Adipocyte (in vitro differentiated cells): Measurements from ENCODE around the gene HSPB6.
A peak's percentile ranks its signal among the peaks of the same experiment; 100 is the strongest.

ENCODE experiments used
- DNase-seq: peaks from one replicate; pipeline ENCODE4 v3.0.0-alpha.2; 2015; ENCODE audit warnings: low read depth
- H3K27me3 ChIP-seq: replicated peaks from 2 replicates; pipeline ENCODE4 v1.7.0; 2013; ENCODE audit warnings: mild to moderate bottlenecking, low read length, moderate library complexity; ENCODE audit not compliant: control insufficient read depth, insufficient read depth
- H3K36me3 ChIP-seq: 2 replicates; pipeline ENCODE4 v1.7.0; 2013; ENCODE audit warnings: low read length, mild to moderate bottlenecking, moderate library complexity; ENCODE audit not compliant: control insufficient read depth, insufficient read depth, severe bottlenecking
- H3K4me1 ChIP-seq: 2 replicates; pipeline ENCODE4 v1.7.0; 2013; ENCODE audit warnings: mild to moderate bottlenecking, low read length, moderate library complexity; ENCODE audit not compliant: control insufficient read depth, insufficient read depth
- H3K4me3 ChIP-seq: 2 replicates; pipeline ENCODE4 v1.7.0; 2013; ENCODE audit warnings: mild to moderate bottlenecking, low read length, moderate library complexity
- H3K9ac ChIP-seq: 2 replicates; pipeline ENCODE4 v1.7.0; 2013; ENCODE audit warnings: mild to moderate bottlenecking, low read length, moderate library complexity
- H3K9me3 ChIP-seq: 2 replicates; pipeline ENCODE4 v1.7.0; 2013; ENCODE audit warnings: mild to moderate bottlenecking, low read length, moderate library complexity; ENCODE audit not compliant: control insufficient read depth

Gene HSPB6

DNA sequence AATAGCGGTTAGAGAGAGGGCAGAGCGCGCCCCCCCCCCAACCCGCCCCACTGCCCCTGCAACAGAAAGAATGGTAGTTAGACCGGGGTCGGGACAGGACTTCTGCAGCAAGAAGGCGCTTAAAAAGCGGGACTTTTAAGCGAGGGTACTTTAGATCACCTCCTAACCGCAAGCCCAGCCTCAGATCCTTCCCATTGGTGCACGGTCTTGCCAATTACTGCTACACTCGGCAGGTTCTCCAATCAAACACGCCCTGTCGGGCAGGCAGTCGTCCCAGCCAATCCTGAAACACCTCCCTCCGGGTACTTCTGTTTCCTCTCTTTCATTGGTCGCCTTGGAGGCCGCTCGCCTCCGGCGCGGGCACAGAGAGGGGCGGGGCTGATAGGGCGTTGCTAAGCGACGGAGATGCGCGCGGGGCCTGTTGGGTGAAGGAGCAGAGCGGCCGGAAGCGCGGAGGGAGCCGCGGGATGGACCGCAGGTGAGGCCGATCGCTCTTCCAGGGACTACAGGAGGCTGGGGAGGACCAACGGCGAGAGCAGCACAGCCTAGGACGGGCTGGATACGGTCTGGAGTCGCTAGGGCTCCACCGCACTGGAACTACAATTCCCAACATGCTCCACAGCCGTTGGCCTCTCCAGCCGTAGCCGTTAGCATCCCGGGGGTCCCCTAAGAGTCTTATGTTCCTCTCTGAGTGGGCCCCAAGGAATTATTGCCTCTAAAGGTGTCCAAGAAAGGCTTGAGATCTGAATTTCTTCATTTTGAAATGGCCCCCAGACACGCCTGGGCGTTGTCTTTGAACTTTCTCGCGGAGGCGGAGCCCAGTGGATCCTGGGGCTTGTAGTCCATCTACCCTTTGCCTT, 1.1 kb upstream of the HSPB6 start, which contains the start of gene PROSER3:
TSS of gene PROSER3 (plus strand) at position 428 of the 860 bp plus-strand sequence. CDS start at position 468, 40 bp downstream.
- H3K9ac ChIP-seq, result peak within 1 kb of the TSS; percentile 100
- peaks cover 20% of the 10 kb centered on the region for H3K36me3 ChIP-seq
- peak within 1 kb of the TSS; percentile 98 for H3K4me3 ChIP-seq
- peaks cover 30% of the 10 kb centered on the region for H3K4me1 ChIP-seq
- no peaks in the 10 kb centered on the region for H3K27me3 ChIP-seq
- no peaks in the 10 kb centered on the region for H3K9me3 ChIP-seq
- DNase-seq, result peak; percentile 99

DNA sequence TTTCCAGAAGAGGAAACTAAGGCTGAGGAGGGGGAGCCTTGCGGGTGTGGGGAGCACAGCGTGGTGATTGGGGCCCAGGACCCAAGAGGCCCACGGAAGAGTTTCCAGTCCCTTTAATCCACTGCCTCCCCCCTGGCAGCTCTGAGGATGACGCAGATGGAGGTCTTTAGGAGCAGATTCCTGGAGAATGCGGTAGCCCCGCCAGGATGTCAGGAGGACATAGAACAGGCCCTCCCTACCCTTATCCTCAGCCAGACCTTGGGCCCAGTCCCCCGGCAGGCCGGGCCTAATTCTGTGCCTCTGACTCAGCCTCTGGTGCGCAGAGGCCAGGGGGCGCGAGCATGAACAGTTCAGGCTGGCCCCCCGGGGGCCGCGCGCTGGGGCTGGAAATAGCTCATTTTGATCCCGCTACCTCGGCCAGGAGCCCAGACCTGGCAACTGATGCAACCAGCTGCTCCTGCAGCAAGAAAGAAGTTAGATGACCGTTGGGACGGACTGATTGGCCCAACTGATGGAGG, 461 bp upstream of the HSPB6 start:
- peak overlapping the region; percentile 98 for H3K4me3 ChIP-seq
- peak; percentile 95 for DNase-seq
- peaks cover 30% of the 10 kb centered on the region for H3K4me1 ChIP-seq
- H3K9ac ChIP-seq, result peak overlapping the region; percentile 100
- no peaks in the 10 kb centered on the region for H3K9me3 ChIP-seq
- H3K36me3 ChIP-seq, result peaks cover 26% of the 10 kb centered on the region
- no peaks in the 10 kb centered on the region for H3K27me3 ChIP-seq

DNA sequence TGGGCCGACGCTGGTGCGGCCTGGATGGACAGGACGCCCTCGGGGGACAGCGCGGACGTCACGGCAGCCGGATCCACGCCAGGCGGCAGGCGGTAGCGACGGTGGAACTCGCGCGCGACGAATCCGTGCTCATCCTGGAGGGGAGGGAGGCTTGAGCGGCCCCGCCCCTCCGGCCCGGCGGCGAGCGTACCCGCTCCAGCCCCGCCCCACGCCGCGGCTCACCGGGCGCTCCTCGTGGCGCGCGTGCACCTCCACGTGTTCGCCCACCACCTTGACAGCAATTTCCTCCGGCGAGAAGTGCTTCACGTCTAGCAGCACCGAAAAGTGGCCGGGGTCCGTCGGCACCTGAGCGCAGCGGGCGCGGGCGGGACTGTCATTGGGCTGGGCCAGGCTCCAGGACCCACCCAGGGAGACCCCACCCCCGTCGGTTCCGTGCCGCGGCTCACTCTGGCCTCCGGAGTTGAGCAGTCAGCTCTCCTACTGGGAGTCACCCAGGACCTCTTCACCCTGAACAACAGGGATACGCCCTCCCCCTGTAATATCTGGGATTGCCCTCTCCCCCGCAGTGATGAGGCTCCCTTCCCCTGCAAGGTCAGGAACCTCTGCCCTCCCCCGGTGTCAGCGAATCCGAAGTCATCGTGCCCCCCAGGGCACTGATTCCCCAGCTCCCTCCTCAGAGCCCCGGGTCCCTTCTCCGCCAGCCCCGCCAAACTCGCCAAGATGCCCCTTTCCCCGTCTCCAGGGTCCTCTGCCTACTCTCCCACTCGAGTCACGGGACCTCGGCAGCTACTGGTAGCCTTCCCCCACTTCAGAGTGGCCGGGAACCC, 1.1 kb downstream of the HSPB6 start:
- Histone ChIP-seq H3K4me1 (peaks cover 27% of the 10 kb centered on the region), H3K36me3 (peaks cover 25% of the 10 kb centered on the region), H3K9me3 (no peaks in the 10 kb centered on the region), H3K4me3 (peak overlapping the region; percentile 98), H3K27me3 (no peaks in the 10 kb centered on the region), H3K9ac (peak overlapping the region; percentile 100)
- DNase-seq, result no peak

DNA sequence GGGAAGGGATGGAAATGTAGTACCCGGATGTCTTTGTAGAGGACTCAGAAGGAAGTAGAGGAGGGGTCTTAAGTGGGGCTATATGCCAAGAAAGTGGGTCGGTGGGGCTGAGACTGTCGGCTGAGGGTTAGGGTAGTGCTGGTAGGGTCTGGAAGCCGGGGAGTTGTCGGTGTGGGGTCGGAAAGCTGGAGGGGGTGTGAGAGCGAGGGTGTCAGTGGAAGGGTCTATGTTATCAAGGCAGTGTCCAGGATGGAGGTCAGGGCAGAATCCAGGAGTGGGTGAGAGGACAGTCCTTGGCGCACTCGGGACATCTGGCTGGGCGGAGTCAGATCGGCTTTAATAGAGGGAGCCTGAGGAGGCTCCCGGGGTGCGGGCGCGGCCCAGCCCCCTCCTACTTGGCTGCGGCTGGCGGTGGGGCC, 1.7 kb downstream of the HSPB6 start:
- H3K36me3 ChIP-seq, result peaks cover 25% of the 10 kb centered on the region

DNA sequence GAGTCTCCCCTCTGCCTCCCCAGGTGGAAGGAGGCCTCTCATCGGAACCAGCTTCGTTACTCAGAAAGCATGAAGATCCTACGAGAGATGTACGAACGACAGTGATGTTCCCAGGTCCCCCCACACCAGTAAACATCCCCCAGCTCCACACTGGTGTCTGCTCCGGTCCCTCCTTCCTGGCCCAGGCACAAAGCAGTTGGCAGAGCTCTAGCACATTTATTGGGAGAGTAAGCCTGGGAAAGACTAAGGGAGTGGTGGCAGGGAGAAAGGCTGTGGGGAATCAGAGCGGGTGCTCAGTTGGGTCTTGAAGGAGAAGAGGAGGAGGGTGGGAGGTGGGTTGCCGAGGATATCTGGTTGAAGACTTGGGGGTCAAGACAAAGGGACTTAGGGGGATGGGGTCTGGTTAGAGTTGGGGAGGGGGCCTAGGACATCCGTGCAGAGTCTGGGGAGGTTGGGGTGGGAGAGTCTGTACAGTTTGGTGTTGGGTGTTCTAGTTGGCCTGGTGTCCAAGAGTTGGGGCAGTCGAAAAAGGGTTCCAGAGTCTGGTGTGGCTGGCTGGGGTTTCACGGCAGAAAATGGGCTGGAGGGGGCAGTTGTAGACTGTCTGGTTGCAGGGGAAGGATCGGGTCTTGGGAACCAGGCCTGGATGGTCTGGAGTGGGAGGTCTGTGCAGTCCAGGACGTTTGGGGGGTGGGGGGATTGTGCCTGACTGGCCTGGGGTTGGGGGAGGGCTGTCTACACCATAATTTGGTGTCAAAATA, 2.3 kb downstream of the HSPB6 start:
- H3K4me1 ChIP-seq, result peaks cover 27% of the 10 kb centered on the region
- no peak for DNase-seq
- peaks cover 25% of the 10 kb centered on the region for H3K36me3 ChIP-seq
- H3K27me3 ChIP-seq, result no peaks in the 10 kb centered on the region
- peak overlapping the region; percentile 100 for H3K9ac ChIP-seq
- H3K9me3 ChIP-seq, result no peaks in the 10 kb centered on the region
- H3K4me3 ChIP-seq, result peak overlapping the region; percentile 98

More for the DNA sequence above, 1.7 kb downstream of the HSPB6 start:
- peak overlapping the region; percentile 98 for H3K4me3 ChIP-seq
- DNase-seq, result no peak
- H3K27me3 ChIP-seq, result no peaks in the 10 kb centered on the region
- H3K9ac ChIP-seq, result peak overlapping the region; percentile 100
- H3K9me3 ChIP-seq, result no peaks in the 10 kb centered on the region
- peaks cover 27% of the 10 kb centered on the region for H3K4me1 ChIP-seq

DNA sequence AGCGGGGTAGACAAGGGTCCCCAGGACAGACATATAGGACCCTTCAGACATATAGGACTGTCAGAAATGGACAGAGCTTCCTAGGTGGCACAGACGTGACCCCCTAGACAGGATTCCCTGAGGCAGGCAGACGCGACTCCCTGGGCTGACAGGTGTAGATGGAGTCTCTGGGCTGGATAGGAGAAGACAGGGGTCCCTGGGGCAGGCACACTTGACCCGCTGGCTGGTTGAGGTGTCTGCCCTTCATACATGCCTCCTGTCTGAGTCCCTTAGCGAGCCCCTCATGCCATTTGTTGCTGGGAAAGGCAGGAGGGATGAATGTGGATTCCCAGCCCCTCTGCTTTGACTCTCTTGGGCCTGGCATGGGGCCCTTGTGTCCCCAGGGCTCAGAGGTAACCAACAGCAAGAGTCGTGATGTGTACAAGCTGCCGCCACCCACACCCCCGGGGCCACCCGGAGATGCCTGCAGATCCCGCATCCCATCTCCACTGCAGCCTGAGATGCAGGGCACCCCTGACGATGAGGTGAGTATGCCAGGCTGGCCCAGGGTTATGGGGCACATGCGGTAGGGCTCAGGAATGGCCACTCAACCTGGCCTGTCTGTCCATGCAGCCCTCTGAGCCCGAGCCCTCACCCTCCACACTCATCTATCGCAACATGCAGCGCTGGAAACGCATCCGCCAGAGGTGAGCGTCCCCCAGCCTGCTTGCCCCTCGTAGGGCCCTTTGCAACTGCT, 3.0 kb downstream of the HSPB6 start:
- DNase-seq, result no peak
- Histone ChIP-seq H3K36me3 (peaks cover 25% of the 10 kb centered on the region), H3K4me1 (peaks cover 25% of the 10 kb centered on the region), H3K9me3 (no peaks in the 10 kb centered on the region), H3K27me3 (no peaks in the 10 kb centered on the region), H3K4me3 (no peak overlapping the region), H3K9ac (peak overlapping the region; percentile 100)

DNA sequence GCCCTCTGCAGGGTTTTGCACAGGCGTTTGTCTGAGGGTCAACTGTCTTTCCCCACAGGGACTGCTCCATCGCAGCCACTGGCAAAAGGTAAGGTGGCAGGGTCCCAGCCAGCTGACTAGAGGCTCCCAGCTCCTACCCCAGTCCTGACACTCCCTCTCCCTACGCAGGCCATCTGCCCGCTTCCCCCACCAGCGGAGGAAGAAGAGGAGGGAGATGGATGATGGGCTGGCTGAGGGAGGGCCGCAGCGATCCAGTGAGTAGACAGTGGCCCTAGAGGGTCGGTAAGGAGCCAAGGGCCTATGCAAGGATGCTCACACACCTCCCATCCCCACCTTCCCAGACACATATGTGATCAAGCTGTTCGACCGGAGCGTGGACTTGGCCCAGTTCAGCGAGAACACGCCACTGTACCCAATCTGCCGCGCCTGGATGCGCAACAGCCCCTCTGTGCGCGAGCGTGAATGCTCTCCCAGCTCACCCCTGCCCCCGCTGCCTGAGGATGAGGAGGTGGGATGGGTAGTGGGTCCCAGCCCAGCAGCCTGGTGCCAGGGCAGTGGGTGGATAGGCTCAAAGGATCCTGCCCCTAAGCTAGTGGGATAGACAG, 4.0 kb downstream of the HSPB6 start:
- H3K9ac ChIP-seq, result peak overlapping the region; percentile 100
- H3K4me1 ChIP-seq, result peaks cover 26% of the 10 kb centered on the region
- H3K27me3 ChIP-seq, result no peaks in the 10 kb centered on the region
- H3K9me3 ChIP-seq, result no peaks in the 10 kb centered on the region
- H3K36me3 ChIP-seq, result peaks cover 25% of the 10 kb centered on the region
- no peak for DNase-seq
- H3K4me3 ChIP-seq, result no peak overlapping the region

DNA sequence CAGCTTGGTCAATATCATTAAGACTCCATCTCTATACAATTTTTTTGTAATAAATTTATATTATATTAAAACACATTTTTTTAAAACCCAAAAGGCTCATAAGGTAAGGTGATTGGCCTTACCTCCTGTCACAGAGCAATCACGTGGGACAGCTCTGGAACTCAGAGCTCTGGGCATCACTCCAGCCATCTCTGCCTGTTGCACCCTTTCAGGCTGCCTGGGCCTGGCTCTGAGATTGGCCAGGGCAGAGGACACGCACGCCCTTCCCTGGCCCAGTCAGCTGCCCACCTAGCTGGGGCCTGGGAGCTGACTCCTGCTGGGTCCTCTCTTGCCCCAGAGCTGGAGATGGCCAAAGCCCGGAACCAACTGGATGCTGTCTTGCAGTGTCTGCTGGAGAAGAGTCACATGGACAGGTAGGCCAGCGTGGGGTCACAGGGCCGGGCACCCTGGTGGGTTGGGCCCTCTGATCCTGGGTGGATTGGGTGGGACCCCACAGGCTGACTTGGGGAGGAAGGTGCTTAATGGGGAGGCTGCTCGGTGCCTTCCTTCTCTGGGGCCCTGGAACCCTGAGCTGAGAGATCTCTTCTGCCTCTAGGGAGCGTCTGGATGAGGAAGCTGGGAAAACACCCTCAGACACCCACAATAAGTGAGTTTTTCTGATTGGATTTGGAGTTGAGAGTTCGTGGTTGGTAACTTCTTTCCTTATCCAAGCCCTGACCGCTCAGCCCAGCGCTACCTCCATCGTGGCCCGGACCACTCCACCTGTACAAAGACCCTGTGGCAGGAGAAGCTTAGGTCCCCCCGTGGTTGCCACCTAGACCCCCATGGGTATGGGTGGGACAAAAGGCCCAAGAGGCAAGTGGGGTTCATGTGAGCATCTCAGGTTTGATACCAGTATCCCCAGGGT, 4.7 kb downstream of the HSPB6 start:
- Histone ChIP-seq H3K9me3 (no peaks in the 10 kb centered on the region), H3K4me1 (peaks cover 24% of the 10 kb centered on the region), H3K36me3 (peaks cover 25% of the 10 kb centered on the region), H3K4me3 (no peak overlapping the region), H3K9ac (no peak overlapping the region), H3K27me3 (no peaks in the 10 kb centered on the region)
- no peak for DNase-seq

DNA sequence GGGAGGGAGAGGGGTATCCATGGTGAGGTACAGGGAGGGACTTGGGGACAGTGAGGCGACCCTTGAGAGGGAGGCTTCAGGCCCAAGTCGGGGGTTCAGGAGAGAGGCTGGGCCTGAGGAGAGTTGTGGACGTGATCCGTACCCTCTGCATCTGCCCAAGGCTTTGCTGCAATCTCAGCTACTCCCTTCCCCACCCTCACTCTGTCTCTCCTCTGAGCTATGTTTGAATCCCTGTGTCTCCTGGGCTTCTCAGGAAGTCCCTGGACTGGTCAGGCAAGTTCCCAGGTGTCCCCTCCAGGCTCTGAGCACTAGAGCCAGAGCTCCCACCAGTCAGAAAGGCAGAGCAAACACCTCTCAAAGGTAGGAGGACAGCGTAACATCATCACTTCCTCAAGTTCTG, 6.7 kb downstream of the HSPB6 start:
- Histone ChIP-seq H3K9ac (no peak overlapping the region), H3K4me3 (no peak overlapping the region), H3K36me3 (peaks cover 25% of the 10 kb centered on the region), H3K4me1 (peaks cover 31% of the 10 kb centered on the region), H3K27me3 (no peaks in the 10 kb centered on the region), H3K9me3 (no peaks in the 10 kb centered on the region)
- DNase-seq, result no peak
